ENCODE results near the gene UTS2R.

- TF ChIP-seq YY1 (IDR thresholded peaks at IDR 0.05; ENCODE audit: low read depth) (no peak), TAF1 (IDR thresholded peaks at IDR 0.05; ENCODE audit: borderline replicate concordance, low read depth, low read length) (no peak)
Measured at GRCh38 chr17:82330322-82331239, 41.0 kb upstream of the UTS2R start.
